Activated naive CD4-positive, alpha-beta T cell treated with anti-CD3 and anti-CD28 coated beads, Interleukin-2, amount 50 U/mL, for 16 hours (primary cell): Measurements from ENCODE around the gene SCCPDH.
"Not testable (repeated sequence)": the region's sequence is repeated elsewhere in the genome, so short reads cannot be mapped to it uniquely, and the experiment has no call there.

Experiments used
- DNase-seq: peaks from one replicate; pipeline ENCODE4 v3.0.0-alpha.2; 2020

Gene SCCPDH, protein sequence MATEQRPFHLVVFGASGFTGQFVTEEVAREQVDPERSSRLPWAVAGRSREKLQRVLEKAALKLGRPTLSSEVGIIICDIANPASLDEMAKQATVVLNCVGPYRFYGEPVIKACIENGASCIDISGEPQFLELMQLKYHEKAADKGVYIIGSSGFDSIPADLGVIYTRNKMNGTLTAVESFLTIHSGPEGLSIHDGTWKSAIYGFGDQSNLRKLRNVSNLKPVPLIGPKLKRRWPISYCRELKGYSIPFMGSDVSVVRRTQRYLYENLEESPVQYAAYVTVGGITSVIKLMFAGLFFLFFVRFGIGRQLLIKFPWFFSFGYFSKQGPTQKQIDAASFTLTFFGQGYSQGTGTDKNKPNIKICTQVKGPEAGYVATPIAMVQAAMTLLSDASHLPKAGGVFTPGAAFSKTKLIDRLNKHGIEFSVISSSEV

DNA sequence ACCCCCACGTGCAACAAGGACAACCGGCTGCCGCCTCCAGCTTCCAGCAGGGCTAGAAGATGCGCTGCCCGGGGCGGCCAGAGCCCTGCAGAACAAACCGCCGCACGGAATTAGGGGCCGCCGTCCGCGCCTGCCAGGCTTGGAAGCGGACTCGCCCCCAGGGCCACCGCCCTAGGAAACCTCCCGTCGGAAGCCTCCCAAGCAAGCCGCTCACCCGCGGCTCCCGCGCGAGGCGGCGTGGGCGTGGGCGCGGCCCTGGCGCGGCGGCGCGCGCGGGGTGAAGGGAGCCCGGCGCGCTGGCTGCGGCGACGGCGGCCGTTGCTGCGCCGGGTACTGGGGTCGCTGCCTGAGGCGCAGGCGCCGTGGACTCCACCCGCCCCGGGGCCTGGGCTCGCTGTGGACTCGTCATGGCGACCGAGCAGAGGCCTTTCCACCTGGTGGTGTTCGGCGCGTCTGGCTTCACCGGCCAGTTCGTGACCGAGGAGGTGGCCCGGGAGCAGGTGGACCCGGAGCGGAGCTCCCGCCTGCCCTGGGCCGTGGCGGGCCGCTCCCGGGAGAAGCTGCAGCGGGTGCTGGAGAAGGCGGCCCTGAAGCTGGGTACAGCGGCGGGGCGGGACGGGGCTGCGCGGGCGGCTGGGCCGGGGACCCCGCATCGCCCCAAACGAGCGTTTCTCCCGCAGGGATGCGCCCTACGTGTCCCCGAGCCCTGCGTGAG is at the start of gene SCCPDH:
TSS of gene SCCPDH (plus strand) at position 394 of the 715 bp plus-strand sequence. CDS start at position 408, 14 bp downstream.
- peak; percentile 79 for DNase-seq

GRCh38 chr1:246677842-246678241 is 46.4 kb upstream of the SCCPDH start:
- no peak for DNase-seq

DNA sequence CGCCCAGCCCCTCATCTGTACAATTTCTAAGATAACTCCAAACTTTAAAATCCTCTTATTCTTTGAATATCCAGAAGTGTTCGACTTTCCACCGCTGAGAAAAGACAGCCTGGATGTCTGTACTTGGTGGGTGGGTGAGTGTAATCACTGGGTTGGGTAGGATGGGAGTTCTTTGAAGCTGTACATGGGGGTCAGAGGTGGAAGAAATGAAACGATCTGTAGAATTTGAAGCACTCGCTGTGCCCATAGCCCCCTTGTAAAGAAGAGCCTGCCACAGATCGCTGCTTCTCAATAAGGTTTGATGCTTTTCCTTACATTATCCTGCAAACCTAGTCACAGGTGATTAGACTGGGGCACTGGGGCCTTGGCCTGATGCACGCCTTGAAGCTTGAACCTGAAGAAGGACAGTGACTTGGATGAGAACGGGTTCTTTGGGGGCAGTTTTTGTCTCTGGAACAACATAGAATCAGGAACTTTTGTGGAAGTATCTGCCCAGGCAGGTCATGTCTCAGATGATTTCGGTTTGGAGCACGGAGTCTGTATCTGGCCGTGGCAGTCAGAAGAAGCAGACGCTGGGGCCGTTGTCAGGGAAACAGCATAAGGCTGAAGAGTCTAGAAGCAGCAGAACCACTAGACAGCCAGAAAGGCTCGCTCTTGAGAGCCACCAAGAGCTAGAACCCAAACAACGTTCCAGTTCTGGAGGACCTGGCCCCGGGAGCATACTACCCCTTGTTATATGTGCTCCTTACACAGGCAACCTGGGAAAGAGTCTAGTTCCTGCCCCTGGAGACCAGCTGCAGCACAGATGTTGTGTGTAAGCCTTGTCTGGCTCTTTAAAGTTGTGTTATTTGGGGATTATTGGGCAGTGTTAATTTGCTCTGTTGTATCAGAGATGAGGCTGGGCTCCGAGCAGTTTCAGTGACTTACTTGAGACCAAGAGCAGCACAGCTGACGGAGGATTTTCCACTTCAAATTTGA is 45.1 kb upstream of the SCCPDH start:
- DNase-seq = no peak

- DNase-seq = no peak
Observed at GRCh38 chr1:246679794-246680177, 44.4 kb upstream of the SCCPDH start.

DNA sequence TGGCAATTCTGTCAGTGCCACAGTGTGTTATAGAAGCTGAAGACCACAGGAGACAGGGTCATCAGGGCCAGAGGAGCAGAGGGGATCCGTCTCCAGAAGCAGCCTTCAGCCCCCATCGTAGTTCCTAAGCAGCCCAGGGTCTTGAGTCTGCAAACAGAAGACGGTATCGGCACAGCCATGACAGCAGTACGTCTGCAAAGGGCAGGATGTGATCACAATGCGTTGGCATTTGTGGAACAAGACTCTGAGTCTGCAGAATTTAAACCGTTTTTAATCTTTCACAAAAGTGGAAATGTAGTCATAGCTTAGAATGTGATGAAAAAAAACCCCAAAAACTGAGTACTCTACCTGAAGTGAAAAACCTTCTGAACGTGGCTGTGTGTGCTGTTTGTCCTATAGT is 44.0 kb upstream of the SCCPDH start:
- DNase-seq = no peak

DNA sequence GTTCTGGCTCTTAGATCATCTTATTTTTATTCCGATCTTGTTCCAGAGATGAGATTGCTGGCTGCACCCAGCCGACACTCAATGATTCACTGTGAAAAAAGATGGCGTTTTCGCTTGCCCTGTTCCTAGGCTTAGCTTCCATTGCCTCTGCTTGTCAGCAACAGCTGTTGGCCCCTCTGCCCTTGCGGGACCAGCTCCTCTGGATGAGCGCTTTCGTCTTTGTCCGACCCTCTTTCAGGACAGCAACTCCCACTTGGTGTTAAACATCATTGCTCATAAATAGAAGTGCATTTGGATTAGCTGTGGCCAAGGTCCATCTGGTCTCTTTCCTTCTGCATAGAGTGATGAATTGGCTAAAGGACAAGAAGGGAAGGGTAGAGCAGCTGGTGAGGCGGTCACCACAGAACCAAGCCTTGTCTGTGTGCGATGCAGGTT is 43.5 kb upstream of the SCCPDH start:
- DNase-seq = no peak

- no peak for DNase-seq
Observed at GRCh38 chr1:246681900-246682895, 42.0 kb upstream of the SCCPDH start.

GRCh38 chr1:246683521-246683920 is 40.7 kb upstream of the SCCPDH start:
- no peak for DNase-seq

DNA sequence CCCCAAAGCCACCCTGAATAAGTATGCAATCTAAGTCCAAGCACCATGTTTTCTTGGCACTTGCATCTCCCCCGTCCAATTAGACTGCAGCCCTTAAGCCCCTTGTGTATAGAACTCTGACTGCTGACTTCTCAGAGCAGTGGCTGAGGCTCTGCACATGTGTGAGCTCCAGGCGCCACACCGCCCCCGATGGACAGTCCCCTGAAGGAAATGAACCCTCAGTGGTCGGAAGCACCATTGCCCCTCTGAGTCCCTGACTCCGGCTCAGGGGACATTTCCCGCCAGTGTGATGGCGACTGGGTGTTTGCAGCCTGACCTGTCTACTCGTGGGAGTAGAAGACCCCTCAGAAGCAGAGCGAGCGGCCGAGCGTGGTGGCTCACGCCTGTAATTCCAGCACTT is 37.2 kb upstream of the SCCPDH start:
- no peak for DNase-seq

- DNase-seq = peak; percentile 32
Observed at GRCh38 chr1:246689409-246690008, 34.7 kb upstream of the SCCPDH start.

- DNase-seq = no peak
Observed at GRCh38 chr1:246690100-246690499, 34.1 kb upstream of the SCCPDH start.

GRCh38 chr1:246691622-246692495 is 32.4 kb upstream of the SCCPDH start:
- DNase-seq = no peak

- DNase-seq = not testable (repeated sequence)
Observed at GRCh38 chr1:246694213-246694895, 29.9 kb upstream of the SCCPDH start.

- DNase-seq = no peak
Observed at GRCh38 chr1:246695136-246695535, 29.1 kb upstream of the SCCPDH start.

DNA sequence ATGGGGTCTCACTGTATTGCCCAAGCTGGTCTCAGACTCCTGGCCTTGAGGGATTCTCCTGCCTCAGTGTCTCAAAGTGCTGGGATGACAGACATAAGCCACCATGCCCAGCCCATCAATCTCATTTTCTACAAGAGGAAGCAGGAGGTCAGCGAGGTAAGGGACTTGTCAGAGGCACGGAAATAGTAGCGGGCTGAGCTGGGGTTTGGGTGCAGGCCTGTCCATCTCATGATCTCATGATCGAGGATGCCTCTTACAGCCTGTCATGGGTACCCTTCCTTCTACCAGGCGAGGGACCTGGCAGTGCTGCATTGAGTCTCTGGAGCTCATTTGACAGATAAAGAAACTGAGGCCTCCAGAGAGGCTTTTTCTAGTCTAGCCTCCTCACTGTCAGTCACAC is 28.5 kb upstream of the SCCPDH start:
- no peak for DNase-seq

DNA sequence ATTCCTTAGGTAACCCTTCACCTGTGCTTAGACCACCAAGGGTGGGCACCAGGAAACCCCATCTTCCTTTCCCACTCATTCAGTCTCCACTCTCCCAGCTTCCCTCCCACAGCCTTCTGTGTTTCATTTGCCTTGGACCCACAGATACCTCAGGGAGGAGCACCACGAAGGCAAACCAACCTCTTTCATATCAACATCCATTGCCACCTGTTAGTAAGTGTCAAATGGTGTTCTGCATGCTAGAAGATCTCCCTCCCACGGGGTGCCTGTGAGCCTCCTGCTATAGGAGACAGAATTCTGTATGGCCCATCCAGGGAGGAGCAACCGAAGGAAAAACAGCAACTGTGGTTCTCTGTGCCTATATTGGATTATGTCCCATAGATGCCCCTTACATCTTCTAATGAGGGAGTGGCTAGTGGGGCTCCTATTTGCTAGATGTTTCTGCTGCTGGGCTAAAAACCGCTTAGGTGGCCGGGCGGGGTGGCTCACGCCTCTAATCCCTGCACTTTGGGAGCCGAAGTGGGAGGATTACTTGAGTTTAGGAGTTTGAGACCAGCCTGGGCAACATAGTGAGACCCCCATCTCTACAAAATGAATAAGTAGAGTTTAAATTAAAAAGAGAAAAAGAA is 25.6 kb upstream of the SCCPDH start:
- DNase-seq = no peak

GRCh38 chr1:246699095-246699735 is 25.0 kb upstream of the SCCPDH start:
- peak; percentile 78 for DNase-seq

GRCh38 chr1:246703581-246703980 is 20.6 kb upstream of the SCCPDH start:
- no peak for DNase-seq

GRCh38 chr1:246705368-246705767 is 18.8 kb upstream of the SCCPDH start:
- no peak for DNase-seq
